GM21723 (cell line): ENCODE data around the gene CCDC171.
"Not testable (repeated sequence)": the region's sequence is repeated elsewhere in the genome, so short reads cannot be mapped to it uniquely, and the experiment has no call there.

Experiments used
- ATAC-seq: cut with Tn5 transposase; IDR thresholded peaks from one replicate; pipeline ENCODE4 v1.9.1; 2021; ENCODE audit warnings: mild to moderate bottlenecking, moderate library complexity; ENCODE audit not compliant: unreplicated experiment

Gene CCDC171

DNA sequence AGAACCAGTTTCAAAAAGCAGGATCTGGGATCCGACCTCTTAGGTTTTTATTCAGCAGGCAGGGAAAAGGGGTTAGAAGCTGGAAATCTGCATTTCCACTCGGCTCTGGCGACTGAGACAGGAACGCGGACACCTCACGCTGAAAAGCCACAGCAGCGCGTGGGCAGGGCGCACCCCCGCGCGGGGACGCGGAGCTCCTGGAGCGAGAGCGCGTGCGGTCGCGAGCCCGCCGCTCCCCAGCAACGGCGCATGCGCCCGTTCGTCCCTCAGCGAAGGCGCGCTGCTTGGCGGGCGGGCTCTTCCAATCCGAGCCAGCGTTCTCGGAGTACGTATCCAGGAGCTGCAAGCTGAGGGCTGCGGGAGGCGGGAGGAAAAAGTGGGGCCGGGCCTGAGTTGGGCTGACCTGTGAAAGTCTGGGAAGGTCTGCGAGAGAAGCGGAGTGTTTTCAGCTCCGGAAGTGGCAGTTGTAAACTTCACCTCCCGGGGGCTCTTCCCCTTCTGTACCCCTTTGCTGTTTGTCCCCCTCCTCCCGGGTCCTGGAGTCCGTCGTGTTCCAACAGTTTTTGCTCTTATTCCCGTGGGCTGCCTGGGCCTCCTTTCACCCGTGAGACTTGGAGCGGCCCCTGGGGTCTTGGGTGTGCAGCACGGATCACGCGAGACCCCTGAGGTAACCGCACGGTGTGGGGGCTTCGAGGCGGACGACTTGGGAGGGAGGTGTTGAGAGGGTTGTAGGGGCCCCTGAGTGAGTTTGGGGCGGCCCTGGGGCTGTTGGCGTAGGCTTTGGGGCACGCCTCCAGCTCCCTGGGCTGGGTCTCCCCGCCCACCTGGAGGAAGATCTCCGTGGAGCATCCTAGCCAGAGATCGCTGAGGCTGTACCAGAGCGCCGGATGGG lies at the start of gene CCDC171:
Gene CCDC171, plus strand, starts transcription at position 408 of the 892 bp plus-strand sequence. CDS start 11,046 bp downstream, outside the sequence.
- peak; percentile 84 for ATAC-seq

DNA sequence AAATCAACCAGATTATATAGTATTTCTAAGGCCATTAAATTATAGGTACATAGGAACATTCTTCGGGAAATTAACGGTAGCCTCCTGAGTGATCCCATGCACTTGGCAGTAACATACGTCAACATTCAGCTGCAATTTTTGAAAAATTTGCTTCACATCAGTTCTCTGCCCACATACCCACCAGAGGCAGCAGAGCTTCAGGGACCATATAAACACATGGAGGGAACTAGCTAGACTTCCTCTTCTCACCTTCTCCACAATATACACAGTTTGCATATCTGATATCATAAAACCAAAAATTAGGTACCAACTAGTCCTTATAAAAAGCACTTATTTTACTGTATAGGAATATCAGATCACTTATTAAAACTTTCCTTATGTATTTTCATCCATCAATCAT lies 46.9 kb upstream of the CCDC171 start:
- ATAC-seq, result no peak

DNA sequence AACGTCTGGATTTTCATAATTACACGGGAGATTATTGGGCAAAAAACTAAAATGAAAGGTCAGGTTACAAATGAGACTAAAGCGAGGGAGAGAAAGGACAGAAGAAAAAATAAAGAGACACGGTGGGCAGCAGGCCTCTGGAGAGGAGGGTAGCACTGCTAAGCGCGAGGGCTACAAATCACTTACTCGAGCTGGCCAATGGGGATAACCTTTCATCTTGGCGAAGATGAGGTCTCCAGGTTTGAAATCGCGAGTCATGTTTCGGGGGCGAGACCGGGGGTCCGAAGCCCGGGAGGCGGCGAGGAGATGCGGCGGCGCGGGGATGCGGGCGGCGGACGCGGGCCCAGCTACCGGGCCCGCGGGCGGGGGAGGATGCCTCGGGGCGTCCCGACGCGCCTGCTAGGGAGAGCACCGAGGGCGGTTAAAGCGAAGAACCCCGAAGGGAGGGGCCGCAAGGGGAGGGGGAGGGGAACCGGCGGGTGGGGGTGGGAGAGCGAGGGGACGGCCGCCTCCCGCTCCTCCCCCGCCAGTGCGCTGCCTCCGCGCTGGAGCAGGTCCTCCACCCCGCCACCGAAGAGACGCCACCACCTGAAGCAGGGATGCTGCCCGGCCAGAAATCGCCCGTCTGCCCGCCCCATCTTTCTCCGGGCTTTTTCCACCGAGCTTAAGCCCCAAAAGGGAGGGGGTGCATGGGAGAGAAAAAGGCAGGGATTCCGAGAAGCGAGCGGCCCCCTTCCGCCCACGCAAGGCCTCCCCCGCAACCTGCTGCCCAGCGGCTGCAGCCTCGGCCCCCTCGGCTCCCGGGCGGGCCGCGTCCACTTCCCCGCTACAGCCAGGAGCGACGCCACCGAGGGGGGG lies 42.7 kb upstream of the CCDC171 start:
- ATAC-seq, result peak; percentile 41

- ATAC-seq, result peak; percentile 82
These were observed 41.9 kb upstream of the CCDC171 start, which contains the start of gene PSIP1 for GRCh38 chr9:15510789-15511575. TSS of gene PSIP1 (minus strand) at chr9:15510970. CDS start at chr9:15510188, 782 bp downstream.

DNA sequence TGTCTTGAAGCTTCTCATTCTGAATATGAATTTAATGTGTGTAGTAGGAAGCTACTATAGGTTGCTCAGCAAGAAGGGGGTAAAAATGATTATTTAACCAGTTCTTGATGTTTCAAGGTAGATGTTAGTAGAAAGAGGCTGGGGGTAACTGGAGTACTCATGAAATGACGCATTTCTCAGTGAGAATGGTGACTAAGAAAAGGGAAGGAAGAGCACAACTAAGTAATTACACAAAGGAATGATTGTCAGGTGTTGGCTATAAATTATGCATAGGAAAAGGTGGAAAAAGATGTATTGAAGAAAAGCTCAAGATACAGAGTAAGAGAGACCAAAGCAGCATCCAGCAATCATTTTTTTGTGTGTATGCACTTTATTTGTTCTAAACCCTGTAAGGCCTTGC lies 40.6 kb upstream of the CCDC171 start:
- no peak for ATAC-seq

- ATAC-seq, result no peak
These were observed 40.0 kb upstream of the CCDC171 start for GRCh38 chr9:15512889-15513288.

GRCh38 chr9:15513335-15513734 lies 39.5 kb upstream of the CCDC171 start:
- ATAC-seq, result no peak

DNA sequence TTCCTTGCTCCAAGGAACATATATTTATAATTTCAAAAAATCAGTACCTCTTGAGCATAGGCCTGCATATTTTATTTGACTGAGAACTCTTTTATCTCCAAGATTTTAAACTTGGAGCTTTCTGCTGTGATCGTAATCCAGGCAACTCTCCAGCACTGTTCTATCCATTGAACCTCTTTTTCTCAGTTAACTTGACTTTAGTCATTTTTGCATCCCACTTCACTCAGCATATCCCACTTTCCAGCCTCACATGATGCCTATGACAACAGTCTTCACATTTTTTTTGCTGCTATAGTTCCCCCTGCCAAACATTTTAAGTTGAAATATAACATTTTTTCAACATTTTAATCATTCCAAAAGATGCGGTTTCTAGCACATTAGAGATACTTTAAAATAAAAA lies 33.0 kb upstream of the CCDC171 start:
- no peak for ATAC-seq

- no peak for ATAC-seq
These were observed 31.6 kb upstream of the CCDC171 start for GRCh38 chr9:15521254-15521653.

- no peak for ATAC-seq
These were observed 30.6 kb upstream of the CCDC171 start for GRCh38 chr9:15522130-15522755.

DNA sequence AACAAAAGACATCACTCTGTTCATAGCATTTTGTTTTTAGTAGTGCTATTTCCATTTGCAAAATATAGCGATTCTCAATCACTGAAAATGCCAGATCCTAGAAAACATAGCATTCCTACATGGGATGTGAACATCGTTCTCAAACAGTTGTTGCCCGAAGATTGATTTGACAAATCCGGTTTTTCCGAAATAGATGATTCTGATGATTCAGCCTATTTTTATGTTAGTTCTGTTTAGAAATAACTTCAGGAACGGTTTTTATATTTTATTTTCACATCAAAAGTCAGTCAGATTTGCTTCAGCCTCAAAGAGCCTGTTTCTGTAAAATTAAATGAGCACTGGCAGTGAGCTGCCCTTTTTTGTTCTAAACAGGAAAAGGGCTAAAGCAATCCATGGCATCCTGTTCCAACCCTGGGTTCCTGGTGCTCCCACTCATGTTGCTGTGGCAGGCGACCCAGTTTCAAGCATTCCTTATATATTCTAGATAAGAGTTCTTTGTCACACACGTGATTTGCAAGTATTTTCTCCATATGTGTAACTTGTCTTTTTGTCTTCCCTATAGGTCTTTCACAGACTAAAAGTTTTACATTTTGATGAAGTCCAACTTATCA lies 27.9 kb upstream of the CCDC171 start:
- ATAC-seq, result no peak

- ATAC-seq, result no peak
These were observed 26.9 kb upstream of the CCDC171 start for GRCh38 chr9:15525958-15526357.

- ATAC-seq, result not testable (repeated sequence)
These were observed 25.8 kb upstream of the CCDC171 start for GRCh38 chr9:15527035-15527434.

- peak; percentile 87 for ATAC-seq
These were observed 23.1 kb upstream of the CCDC171 start for GRCh38 chr9:15529566-15530324.

DNA sequence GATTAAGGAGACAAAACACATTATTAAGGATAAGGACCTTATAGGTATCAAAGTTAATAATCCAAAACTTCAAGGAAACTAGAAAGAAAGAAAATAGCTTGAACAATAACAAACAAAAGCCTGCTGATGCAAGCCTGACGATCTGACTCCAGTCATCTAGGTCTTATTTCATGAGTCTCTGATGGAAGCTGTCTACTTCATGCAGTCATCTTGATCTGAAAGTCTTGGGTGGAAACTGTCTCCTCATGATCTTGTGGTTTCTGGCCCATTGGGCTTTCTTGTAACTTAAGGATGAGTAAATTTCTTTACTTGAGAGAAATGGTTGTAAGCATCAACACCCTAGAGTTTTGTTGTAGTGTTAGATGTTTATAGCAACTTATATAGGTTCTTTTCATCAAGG lies 21.5 kb upstream of the CCDC171 start:
- ATAC-seq, result peak; percentile 22

DNA sequence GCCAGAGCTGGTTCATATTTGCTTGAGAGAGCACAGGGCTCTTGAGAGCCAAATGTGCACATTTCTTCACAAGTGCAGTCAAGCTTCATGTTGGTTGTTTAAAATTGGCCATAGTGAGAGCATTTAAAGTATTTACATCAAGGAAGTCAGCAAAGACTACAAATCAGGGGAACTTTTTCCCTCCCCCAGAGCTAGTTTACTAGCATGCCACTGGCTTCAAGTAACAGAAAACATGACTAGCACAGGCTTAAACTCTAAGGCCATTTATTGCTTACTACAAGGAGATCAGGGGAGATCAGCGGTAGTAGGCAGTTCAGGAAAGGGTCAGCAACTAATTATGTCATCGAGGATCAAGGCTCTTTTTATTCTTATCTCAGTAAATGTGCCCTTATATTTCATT lies 11.0 kb upstream of the CCDC171 start:
- no peak for ATAC-seq

DNA sequence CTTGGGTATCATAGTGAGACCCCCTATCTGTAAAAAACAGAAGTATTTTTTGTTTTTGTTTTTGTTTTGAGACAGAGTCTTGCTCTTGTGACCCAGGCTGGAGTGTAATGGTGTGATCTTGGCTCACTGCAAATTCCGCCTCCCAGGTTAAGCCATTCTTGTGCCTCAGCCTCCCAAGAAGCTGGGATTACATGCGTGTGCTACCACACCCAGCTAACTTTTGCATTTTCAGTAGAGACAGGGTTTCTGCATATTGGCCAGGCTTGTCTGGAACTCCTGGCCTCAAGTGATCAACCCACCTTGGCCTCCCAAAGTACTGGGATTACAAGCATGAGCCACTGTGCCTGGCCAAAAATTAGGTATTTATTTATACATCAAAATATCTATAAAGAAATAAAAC lies 10.2 kb upstream of the CCDC171 start:
- no peak for ATAC-seq

DNA sequence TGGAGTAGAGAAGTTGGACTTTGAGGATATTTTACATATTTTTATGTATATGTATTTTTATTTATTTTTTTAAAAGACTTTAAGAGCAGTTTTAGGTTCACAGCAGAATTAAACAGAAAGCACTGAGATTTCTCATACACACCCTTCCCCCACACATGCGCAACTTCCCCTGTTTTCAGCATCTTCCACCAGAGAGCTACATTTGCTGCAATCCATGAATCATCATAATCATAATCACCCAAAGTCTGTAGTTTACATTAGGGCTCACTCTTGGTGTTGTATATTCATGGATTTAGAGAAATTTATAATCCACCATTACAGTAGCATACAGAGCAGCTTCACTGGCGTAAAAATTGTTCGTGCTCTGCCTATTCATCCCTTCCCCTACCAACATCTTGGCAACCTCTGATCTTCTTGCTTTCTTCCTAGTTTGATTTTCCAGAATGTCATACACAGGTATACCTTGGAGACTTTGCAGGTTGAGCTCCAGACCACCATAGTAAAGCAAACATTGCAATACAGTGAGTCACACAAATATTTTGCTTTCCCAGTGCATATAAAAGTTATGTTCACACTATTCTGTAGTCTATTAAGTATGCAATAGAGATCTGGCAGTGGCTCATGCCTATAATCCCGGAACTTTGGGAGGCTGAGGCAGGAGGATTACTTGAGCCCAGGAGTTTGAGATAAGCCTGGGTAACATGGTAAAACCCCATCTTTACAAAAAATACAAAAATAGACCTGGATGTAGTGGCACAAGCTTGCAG lies 9.6 kb upstream of the CCDC171 start:
- ATAC-seq, result no peak

DNA sequence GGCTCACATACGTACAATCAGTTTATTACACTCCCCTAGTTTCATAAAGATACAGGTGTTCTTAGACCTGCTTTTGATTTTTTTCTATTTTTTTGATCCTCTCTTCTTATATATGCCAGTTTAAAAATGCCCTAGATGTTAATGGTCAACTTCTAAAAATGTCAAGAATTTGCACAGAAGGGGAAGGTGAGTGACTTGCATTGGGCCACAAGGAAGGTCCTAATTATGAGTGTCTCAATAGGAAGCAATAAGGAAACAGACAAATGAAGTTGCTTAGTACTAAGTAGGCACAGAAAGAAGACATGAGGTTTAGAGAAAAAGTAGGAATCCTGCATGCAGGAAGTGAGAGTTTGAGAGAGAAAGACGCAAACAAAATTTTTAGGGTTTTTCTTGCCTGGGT lies 3.2 kb upstream of the CCDC171 start:
- ATAC-seq, result no peak
